HG02840 (cell line): ENCODE measurements around the gene DLX3.

ENCODE experiments used
- ATAC-seq: cut with Tn5 transposase; IDR thresholded peaks from one replicate; pipeline ENCODE4 v1.9.1; 2021; ENCODE audit warnings: mild to moderate bottlenecking, moderate library complexity, moderate number of reproducible peaks; ENCODE audit not compliant: unreplicated experiment, low FRiP score

The DLX3 gene

DNA sequence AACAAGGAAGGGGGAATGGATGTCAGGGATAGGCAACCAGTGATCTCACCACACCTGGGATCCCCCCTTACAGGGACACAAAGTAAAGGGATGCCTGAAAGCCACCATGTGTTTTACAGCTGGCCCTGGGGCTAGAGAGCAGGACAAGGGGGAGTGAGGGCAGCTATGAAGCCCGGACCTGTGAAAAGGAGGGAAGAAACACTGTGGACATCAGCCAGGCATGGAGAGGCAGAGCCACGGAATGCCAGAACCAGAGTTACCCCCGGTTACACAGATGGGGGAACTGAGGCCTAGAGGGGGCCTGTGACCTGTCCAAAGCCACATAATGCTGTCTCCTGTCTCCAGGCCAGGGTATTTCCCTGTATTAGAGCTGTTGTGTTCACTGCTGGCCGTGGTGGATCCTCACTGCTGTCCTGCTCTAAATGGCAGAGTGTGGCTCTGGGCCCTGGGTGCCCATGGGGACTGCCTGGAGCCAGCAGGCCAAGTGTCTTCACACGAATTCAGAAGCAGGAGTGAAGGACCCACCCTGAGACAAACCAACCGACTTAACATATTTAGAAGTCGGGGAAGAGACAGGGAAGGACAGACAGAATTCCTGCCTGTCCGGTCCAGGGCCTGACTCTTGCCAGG lies 31.1 kb upstream of the DLX3 start:
- ATAC-seq, result no peak

- ATAC-seq, result no peak
Measured at GRCh38 chr17:50024808-50025207, 29.8 kb upstream of the DLX3 start.

DNA sequence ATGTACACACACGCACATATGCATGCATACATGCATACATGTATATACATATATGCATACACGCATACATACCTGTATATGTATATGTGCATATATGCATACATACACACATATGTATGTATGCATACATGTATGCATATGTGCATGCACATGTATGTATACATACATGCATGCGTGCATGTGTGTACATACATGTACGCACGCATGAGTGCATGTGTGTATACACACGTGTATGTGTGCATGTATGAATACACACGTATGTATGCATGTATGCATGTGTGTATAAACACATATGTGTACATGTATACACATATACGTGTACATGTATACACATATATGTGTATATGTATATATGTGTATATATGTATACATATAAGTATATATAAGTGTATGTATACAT lies 28.5 kb upstream of the DLX3 start:
- no peak for ATAC-seq

GRCh38 chr17:50022463-50023130 lies 27.6 kb upstream of the DLX3 start:
- no peak for ATAC-seq

DNA sequence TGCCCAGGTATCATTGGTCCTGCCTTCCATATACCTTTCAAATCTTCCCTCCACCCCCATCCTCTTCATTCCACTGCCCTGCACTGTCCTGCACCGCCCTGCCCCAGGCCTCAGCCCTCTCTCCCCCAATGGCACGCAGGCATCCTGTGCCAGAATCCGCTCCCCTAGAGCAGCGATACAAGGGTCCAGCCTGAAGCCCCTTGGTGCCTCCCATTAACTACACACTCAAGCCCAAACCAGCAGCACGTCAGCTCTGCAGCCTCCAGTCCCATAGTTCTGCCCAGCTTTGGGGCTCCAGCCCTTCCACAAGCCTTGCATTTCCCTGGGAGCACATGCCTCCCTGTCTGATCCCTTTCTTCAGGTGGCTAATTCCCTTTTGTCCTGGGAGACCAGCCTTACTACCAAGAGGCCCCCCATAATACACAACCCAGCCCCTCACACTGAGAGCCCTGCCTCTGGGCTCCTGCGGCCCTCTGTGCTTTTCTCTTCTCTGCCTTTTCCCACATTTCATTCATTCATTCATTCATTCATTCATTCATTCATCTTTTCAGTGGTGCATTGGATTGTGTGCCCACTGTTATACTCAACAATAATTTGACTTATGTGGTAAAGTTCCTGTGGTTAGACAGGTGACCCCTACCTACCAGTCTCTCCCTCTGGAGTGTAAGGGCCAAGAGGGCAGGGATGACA lies 26.8 kb upstream of the DLX3 start:
- ATAC-seq, result no peak

- ATAC-seq, result no peak
Measured at GRCh38 chr17:50020841-50021599, 26.0 kb upstream of the DLX3 start.

GRCh38 chr17:50018909-50019308 lies 23.9 kb upstream of the DLX3 start:
- no peak for ATAC-seq

- ATAC-seq, result no peak
Measured at GRCh38 chr17:50015146-50015545, 20.1 kb upstream of the DLX3 start.

- no peak for ATAC-seq
Measured at GRCh38 chr17:50014471-50015088, 19.6 kb upstream of the DLX3 start.

DNA sequence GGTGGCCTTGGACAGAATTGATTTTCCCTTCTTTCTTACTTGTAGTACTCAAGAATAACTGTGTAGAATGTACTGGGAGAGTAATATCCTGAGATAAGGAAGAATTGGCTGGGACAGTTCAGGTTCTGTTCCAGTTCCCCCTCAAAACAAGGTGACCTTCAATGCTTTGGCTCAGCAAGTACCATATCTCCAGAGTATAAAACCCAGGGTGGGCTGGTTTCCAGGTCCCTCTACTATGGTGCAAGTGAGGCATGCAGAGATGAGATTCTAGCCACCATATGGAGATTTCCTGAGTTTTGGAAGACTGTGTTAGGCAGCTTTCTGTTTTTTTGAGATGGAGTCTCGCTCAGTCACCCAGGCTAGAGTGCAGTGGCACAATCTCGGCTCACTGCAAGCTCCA lies 18.1 kb upstream of the DLX3 start:
- no peak for ATAC-seq

- no peak for ATAC-seq
Measured at GRCh38 chr17:50009282-50009681, 14.3 kb upstream of the DLX3 start.

DNA sequence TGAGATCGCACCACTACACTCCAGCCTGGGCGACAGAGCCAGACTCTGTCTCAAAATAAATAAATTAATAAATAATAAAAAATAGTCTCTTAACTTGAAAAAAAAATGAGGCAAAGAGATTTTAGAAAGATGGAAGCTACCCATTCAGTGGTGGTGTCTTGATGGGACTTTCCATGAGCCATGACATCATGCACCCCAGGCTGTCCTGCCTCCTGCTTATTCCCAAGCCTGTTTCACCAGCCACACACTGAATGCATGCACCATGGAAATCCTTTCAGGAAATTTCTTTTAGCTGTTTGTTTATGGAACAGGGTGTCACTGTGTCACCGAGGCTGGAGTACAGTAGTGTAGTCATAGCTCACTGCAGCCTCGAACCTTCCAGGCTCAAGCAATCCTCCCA lies 8.9 kb upstream of the DLX3 start:
- ATAC-seq, result no peak

DNA sequence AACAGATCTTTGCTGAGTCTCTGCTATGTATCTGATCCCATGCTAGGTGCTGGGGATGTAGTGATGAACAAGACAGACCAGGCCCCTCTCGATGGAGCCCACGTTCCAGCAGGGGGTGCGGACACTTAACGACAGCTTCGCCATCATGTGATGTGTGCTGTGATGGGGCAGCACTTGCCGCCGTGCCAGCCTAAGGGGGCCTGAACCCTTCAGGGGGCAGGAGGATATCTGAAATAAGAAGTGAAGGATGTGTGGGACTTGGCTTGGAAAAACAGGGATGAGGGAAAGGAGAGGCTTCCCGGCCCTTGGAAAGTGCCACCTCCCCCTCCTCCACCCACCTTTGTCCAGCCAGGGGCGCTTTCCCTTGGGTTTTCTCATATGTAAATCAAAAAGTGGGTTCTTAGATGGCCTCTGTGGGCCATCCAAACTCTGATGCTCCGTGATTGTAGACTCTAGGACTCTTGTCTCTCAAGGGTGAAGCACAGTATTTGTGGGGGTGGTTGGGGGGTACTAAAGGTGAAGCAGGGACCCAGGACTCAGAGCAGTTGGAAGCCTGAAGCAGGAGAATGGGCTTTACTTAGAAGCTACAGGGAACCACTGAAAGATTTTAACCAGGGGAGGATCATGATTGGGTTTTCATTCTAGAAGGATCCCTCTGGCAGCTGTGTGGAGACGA lies 4.0 kb upstream of the DLX3 start:
- ATAC-seq, result no peak

DNA sequence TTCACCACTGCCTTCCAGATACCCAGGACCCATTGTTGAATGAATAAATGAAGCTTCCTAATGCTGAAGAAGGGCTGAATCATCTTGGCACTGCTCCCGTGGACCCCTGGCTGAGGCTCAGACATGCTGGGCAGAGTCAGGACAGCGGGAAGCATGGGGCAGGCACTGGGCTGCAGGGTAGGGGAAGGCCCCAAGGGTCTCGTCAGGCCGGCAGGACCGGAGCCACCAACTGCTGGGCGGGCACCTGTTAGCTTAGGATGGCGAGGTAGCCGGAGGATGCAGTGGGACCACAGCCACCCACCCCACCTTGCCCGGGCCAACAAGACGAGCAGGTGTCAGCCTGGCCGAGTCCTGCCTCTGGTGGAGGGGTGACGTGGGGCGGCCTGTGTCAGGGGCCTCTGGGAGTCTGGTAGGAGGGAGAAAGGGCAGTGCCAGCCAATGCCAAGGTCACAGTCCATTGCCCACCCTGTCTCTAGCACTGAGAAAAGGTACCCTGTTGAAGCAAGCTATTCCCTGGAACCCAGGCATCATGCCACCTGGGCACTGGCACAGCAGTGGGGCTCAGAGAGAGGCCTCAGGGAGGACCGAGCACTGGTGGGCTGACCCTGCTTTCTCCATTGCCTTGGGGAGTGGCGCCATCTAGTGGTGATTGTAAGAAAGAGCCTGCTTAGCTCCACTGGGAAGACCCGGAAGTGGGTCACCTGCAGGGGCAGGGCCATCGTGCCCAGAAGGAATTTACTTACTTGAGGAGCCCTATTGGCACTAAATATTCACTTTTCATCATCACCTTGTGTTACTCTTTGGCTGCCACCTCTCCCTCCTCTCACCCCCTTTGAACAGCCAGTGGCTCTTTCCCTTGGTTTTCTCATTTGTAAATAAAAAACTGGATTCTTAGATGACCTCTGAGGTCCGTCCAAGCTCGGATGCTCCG lies 3.0 kb upstream of the DLX3 start:
- ATAC-seq, result no peak

- ATAC-seq, result no peak
Measured at GRCh38 chr17:49997301-49997650, 2.3 kb upstream of the DLX3 start.

- ATAC-seq, result no peak
Measured at GRCh38 chr17:49996495-49997300, 1.7 kb upstream of the DLX3 start.

- ATAC-seq, result no peak
Measured at GRCh38 chr17:49996121-49996494, 1.1 kb upstream of the DLX3 start.
